ENCODE results near the gene LHX4.

The LHX4 gene

DNA sequence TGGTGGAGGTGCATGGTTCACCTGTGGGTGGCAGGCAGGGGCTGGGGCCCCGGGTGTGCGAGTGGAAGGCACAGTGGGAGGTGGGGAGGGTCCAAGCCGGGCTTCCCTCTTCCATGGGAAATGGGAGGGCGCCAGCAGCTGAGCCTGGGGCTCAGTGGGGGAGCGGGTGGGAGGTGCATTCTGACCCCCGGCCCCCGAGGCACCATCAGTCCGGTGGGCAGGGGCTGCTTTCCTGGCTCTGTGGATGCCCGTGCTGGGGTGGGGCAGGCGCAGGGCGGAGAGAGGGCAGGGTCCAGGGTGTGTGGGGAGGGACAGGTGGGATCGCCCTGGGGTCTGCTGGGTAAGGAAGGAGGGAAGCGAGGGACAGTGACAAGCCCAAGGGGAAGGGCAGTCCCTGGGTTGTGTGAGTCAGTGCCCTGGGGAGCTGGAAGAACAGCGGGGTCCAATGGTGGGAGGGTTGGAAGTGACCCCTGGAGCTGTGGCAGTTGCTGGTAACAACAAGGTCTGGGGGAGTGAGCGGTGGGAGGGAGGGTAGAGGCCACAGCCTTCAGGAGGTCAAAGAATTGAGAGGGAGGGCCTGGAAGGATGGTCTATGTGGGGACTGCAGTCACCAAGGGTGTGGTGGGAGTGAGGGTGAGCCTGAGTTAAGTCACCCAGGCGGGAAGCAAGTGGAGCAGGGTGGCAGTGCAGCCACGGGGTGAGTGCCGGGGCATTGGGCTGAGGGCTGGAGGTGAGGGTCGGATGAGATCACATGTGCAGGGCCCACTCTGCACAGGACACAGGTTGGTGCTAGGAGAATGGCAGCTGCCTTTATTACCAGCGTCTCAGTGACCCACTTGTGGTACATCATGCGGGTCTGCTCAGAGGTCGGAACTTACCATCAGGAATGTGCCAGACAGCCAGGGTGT, 29.6 kb downstream of the LHX4 start:
- no peak for DNase-seq

DNA sequence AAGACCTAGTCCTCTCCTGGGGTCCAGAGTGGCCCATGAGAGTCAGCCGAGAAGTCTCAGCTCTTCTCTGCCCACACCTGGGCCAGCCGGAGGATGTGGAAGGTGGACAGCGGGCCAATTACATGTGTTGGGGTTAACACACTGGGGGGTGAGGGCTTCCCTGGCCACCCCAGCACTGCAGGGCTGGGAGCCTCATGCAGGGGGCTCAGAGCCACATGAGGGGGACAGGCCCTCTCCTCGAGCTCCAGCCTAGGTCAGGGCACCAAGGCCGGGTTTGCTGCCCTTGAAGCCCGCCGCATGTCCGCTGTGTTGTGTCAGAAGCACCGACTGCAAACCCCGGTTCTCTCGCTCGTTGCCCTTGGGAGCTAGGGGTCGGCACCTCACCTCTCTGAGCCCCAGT, 30.5 kb downstream of the LHX4 start:
- no peak for DNase-seq

DNA sequence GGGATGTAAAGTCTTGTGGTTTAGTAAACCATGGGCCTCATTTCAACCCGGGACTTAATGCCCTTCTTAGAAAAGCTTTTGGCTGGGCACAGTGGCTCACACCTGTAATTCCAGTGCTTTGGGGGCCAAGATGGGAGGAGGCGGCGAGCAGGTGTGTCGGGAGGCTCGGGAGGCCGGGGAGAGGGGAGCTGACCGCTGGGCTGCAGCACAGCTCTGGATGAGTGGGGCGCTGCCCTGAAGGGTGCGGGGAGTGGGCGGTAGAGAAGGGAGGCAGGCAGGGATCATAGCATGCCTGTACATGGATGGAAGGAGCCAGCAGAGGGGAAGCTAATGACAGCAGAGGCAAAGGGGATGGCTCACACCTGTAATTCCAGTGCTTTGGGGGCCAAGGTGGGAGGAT, 31.0 kb downstream of the LHX4 start:
- no peak for DNase-seq

DNA sequence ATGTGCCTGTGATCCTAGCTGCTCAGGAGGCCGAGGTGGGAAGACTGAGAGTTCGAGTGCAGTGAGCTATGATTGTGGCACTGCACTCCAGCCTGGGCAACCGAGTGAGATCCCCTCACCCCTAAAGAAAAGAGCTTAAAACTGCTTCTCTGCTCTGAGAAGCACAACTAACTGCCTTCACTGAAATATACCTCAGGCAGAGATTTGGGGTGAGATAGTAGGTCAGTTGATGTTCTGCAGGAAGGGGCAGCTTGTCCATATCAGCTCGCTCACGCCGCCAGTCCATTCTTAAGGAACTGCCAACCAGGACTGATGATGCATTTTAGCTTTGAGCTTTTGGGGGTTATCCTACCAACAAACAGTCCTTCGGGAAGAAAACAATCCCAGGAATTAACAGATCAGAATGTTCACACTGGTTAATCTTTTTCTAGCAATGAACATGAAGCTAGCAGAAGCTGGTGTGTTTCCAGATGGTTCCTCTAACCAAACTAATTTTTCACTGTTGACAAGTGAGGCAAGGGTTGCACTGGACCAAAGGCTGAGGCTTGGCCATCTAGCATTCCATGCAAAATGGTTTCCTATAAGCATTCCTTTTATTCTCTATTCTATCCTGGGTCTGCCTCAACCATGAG, 31.6 kb downstream of the LHX4 start:
- no peak for DNase-seq

DNA sequence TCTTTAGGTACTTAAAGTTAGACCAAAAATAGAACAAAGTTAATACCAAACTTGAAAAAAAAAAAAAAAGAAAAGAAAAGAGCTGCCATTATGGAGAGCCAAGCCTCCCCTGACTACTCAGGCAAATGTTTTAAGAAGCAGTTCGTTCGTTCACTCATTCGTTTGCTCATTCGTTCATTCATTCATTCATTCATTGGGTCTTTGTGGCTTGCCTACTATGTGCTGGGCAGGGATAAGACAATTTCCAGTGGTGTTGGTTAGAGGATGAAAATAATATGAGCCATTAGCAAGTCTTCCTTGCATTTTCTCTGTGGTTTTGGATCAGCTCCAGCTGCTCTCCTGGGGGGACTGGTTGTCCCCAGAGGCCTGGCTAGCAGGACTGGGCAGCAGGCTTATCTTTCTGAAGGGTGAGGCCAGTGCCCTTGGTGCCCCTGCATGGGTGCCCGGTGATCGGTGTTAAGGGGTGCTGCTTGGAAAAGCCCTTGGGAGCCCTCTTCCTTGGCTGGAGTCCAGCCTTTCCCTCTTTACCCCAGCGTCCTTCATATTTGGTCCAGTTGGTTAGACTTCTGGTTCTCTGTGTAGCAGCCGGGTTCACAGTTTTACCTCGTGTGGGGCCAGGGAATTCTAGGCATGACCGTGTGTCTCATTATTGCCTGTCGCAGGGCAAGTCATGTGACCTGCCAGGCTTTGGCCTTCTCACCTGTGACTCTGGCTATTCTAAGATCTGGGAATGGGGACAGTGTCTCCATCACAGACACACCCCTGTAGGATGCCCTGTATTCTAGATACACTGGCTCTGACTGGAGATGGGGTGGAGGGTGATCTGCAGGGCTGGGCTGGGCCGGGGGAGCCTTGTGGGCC, 32.8 kb downstream of the LHX4 start:
- DNase-seq, result no peak

DNA sequence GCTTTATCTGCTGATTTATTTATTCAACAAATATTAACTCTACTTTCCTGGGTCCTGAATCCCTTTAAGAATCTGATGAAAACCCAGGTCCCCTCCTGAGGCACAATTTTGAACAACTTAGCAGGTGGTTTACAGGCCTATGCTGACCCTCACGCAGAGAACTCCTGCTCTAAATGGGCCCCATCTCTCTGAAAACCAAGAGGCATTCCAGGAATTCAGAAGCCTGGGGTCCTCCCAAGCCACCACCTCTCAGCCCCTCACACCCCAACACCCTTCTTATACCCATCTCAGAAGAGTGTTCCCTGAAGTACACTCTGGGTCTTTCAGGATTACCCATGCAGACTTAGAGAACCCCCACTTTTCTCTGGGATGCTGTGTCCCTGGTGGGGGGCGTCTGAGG, 34.5 kb downstream of the LHX4 start:
- no peak for DNase-seq

DNA sequence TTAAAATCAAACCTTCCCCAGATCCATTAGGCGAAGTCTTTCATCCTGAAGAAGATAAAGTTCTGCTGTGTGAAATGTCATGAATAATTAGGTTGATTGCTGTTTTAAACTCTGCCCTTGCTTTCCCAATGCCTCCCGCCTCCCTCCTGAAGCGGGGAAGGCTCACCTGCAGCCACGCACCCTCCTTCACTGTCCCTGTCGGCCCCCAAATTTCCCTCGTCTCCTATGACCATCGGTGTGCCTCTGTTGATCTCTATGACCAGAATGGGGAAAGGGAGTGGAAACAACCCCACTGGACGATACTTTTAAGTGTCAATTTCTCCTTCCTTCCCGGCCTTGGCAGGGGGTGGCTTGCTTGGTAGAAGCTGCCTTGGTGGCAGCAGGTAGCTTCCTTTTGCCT, 35.1 kb downstream of the LHX4 start:
- no peak for DNase-seq

DNA sequence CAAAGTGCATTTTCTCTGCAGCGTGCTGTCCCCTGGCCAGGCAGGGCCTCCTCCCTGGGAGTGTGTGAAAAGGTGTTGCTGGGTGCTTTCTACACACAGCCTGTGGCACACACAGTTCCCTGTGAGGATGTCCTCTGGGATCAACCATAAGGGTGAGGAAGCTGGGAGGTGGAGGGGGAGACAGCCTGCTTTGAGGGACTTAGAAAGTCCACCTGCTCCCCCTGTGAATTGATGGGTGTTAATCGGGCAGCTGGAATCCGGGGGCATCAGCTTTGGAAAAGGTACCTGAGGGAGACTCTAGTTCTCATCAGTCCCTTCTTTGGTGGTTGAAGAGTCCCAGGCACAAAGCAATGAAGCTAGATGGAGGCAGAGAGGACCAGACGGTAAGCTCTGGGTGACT, 35.8 kb downstream of the LHX4 start:
- DNase-seq, result no peak

DNA sequence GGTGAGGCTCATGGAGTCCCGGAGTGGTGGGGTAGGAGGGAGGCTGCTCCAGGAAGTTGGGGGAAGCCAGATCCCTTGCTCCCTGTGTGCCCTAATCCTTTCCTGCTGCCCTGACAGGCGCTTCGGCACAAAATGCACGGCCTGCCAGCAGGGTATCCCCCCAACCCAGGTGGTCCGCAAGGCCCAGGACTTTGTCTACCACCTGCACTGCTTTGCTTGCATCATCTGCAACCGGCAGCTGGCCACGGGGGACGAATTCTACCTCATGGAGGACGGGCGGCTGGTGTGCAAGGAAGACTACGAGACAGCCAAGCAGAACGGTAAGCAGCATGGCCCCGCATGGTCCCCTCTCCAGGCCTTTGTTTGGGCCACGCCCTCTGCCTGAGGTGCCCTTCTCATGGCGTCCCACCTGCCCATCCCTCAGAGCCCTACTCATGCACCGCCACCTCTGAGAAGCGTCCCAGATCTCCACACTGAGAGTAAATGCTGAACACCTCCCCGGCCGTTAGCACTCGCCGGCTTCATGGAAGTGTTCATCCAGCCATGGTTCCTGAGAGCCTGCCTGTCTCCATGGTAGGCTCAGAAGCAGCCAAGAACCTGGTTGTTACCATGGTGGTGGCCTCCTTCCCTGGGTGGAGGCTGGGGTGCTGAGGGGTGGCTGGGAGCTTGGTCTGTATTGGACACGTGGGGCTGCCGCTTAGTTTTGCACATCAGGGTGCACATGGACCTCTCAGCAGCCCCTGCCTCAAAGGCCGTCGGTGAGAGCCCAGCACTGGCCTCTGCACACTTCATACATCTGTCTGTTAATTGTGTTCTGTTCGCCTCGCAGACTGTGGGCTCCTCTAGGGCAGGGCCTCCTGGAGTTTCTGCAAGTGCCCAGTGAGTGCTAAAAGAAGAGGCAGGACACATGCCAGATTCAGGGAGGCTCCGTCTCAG, 36.5 kb downstream of the LHX4 start:
- no peak for DNase-seq

DNA sequence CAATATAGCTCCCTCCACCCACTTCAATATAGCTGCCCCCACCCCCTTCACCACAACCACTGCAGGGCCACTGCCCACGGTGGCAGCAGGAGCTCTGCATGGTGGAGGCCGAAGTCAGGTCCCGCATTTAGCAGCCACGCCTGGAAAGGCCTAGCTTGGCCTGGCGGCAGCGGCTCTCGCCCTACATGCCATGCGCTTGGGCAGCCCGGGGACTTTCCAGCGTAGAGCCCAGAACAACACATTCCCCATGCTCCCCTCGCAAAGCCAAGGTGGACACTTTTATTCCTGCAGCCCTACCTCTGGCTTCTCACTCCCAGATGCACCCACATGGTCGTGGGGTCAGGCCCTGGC, 37.1 kb downstream of the LHX4 start:
- DNase-seq, result no peak

DNA sequence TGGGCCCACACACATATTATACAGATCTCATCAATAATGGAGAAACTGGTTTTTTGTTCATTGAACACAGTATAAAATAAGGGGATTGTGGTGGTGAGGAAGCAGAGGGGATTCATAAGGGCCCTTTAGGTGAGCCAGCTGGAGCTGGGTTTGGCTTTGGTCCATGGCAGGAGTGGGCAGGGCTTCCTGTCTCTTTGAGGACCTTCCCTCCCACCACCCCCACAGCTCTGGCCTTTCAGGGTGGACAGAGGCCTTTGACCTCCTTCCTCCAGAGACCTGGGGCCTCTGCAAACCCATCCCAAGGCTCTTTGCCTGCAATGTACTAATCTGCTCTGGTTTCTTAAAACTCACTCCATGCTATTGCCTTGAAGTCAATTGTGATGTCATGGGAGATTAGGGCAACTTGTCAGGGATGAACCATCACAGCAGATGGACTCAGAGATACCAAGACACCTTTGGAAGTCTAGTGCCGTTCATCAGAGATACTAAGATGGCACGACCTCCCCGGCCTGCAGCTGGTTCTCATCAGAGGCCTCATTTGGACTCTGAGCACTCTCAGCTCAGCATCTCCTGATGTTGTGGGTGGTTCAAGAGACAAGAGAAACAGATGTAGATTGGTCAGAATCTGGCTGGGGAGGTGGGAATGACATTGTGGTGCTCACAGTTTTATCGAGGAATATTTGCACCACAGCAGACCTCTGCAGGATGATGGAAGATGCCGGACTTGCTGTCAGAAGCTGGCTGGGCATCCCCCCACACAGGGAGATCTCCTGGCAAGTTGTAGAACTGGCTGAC, 37.9 kb downstream of the LHX4 start:
- DNase-seq, result no peak

DNA sequence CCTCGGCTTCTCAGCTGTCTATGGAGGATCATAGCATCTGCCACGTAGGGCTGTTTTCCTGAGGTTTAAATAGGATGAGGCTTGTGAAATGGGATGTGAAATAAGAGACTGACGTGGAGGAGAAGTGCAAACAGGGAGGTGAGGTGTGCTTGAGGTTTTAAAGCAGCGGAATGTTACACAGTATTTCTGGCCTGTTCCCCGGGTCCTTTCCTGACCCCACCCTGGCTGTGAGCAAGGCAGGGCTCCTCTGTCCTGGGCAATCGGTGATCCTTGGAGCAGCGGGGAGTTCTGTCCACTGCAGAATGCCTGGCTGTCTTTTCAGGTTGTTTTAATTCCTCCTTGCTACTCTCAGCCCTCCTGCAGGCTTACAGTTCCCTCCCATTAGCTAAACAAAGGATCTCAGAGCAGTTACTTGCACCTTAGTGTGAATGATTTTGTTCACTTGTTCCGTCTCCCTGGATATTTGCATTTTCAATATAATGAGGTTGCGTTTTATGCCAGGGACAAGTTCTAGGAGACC, 38.6 kb downstream of the LHX4 start:
- no peak for DNase-seq

DNA sequence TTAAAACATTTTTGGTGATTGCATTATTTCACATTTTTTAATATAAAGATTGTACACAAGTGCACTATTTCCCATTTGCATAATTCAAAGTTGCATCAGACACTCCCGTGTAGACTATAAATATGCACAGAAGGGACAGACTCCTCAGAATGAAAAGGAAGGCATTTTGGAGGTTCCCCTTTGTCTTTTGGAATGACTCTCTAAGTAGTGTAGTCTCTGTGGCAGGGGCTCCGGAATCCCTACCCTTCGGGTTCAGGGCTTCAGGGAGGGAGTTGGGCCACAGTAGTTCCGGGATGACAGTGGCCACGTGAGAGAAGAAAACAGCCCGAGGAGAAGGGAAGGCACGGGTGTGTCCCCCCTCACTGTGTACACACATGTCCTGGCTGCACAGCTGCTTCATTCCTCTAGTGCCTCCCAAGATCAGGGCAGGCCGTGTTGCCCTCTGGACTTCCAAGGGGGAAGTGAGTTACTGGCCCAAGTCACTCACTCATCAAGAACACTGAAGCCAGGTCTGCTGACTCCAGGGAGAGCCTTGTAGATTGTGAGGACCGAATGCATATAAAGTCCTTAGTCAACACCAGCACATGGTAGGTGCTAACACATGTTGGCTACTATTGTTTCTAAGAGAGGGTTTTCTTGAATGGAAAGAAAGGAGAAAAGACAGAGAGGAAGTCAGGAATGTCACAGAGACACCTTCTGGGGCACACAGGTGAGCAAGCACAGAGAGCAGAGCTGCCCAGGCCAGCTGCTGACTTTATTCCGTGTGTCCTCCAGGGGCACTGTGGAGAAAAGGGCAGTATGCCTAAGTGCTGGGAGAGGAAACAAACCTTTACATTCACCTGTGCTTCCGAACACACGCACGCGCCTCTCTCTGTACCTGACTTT, 39.8 kb downstream of the LHX4 start:
- DNase-seq, result peak; percentile 8

DNA sequence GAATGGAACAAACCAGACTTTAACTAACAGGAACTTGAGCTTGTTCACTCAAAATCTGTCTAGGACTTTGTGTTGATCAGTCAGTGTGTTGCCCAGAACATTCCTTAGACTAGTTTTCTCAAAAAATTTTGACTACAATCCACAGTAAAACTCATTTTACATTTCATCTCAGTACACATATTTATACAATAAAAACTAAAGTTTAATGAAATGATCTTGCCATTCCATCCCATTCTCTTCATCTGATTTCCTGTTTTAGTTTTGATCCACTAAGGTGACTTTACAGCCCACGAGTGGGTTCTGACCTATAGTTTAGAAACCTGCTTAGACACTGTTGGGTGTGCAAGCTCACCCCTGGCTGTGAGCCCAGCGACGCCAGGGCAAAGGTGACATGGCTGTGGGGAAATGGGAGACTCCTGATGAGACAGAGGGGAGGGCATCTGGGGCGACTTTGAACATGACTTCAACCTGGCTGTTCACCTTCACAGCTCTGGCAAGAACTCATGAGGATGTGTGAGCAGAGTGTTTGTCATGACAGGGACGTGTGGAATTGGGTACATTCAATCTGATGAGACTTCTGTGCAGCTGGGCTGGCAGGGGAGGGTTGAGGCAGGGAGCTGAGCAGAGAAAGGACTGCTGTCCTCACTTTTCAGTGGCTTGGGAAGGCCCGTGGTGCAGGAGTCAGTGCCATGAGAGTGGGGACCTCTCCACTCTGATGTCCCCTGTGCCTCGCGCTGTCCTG, 40.6 kb downstream of the LHX4 start:
- DNase-seq, result no peak

DNA sequence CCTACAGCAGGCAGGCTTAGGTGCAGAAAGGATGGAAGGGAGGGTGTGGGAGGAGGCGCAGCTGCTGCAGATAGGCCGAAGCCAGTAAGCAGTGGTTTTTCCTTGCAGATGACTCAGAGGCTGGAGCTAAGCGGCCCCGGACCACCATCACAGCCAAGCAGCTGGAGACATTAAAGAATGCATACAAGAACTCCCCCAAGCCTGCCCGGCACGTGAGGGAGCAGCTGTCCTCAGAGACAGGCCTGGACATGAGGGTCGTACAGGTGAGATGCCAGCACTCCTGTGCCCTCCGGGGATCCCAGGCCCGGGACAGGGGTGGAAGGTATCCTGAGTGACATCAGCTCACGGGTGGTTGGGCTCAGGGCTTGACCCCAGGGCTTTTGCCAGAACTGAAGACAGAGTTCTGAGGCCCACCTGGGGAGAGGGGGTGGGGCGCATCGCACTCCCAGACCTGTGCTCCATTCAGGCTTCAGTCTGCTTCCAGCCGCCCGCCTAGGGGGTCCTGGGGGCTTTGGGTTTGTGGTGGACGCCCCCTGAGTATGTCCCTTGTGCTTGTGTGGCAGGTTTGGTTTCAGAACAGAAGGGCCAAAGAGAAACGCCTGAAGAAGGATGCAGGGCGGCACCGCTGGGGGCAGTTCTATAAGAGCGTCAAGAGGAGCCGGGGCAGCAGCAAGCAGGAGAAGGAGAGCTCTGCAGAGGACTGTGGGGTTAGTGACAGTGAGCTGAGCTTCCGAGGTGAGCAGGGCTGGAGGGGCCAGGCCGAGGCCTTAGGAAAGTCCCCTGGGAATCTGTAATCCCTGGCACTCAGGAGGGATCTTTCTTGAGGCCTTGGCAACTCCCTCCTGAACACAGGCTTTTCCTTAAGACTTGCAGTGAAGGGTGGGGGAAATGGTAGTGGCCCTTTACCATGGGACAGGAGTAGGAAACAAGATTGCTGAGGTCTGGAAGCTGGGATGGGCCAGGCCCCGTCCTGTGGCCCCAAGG, 41.5 kb downstream of the LHX4 start:
- DNase-seq, result no peak

DNA sequence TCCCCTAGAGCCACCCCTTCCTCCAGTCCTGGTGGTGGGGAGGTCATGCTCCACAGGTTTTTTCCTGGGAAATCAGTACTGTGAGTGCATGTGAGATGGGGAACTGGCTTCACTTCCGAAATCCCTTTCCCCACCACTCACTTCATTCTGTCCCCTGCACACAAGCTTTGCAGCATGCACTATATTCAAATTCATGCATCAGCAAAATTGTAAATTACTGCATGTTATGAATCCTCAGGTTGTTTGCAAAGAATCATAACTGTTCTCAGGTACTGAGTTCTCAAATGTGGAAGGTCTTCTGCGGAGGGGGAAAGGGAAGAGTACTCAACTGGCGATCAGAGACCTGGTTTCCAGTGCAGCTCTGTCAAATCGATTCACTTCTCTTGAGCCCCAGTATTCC, 42.3 kb downstream of the LHX4 start:
- no peak for DNase-seq

DNA sequence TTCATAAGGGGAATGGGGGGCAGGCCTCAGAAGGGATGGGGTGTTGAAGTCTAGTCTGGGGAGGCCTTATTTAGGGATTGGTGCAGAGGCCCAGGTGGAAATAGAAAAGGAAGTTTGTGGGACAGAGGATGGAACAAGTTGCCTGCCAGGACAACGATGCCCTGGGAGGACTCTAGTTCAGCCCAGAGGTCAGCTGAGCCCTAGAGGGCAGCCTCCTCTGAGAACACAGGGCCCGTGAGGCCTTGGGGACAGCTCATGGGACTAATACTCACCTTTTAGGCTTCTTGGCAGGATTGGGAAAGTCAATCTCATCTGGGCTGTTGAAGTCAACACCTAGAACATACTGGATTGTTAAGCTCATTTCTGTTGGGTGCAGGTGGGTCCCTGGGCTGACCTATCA, 43.0 kb downstream of the LHX4 start:
- no peak for DNase-seq

DNA sequence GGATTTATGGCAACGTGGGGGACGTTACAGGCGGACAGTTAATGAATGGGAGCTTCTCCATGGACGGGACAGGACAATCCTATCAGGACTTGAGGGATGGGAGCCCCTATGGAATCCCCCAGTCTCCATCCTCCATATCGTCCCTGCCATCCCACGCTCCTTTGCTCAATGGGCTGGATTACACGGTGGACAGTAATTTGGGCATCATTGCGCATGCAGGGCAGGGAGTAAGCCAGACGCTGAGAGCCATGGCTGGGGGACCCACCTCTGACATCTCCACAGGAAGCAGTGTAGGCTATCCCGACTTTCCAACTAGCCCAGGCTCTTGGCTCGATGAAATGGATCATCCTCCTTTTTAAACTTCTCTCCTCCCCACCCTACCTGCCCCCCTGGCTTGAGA, 44.2 kb downstream of the LHX4 start:
- DNase-seq, result no peak

Measured in NCI-H2171 (cell line).